ENCODE measurements around the gene PRSS56. TPM values are rescaled to one million over a fixed set of nuclear protein-coding genes. Genes with fewer than 3 reads are reported as not detected.

Gene PRSS56
- total and polyA plus RNA-seq, 2 of the 8 experiments (the other 6 are each of a cell fraction or from before 2014, with no cell fraction given) = 0.03 TPM; not detected in 1

DNA sequence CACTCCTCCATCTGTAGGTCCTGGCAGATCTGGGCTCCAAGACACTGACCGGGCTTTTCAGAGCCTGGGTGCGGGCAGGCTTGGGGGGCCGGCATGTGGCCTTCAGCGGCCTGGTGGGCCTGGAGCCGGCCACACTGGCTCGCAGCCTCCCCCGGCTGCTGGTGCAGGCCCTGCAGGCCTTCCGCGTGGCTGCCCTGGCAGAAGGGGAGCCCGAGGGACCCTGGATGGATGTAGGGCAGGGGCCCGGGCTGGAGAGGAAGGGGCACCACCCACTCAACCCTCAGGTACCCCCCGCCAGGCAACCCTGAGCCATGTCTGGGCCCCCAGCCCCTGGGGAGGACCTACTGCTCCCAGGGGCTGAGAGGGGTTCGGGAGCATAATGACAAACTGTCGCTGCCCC is 5.0 kb downstream of the PRSS56 start:
- no peak overlapping the region for H2AK5ac ChIP-seq (ENCODE audit: low read depth, low read length)
- peaks cover 0 to 22% (median 9%) of the 10 kb centered on the region in 4 experiments; a peak in 6 of 7 replicates for H3K4me1 ChIP-seq (replicated peaks in 1 of 4; ENCODE audit: control insufficient read depth in 3 of 4, insufficient read depth in 4 of 4, low read length in 3 of 4)
- no peak overlapping the region for H2BK15ac ChIP-seq (ENCODE audit: low read length)
- no peak overlapping the region for H3K56ac ChIP-seq (replicated peaks; ENCODE audit: insufficient read length, low read depth, low read length)
- no peak overlapping the region for H3K9ac ChIP-seq (replicated peaks in 1 of 4; ENCODE audit: extremely low read depth in 1 of 4, low read depth in 3 of 4, low read length in 3 of 4)
- no peak overlapping the region for H4K5ac ChIP-seq (ENCODE audit: insufficient read length, low read depth, low read length)
- peaks cover 3 to 4% of the 10 kb centered on the region in 2 experiments for H4K20me1 ChIP-seq (replicated peaks in 1 of 2; ENCODE audit: control insufficient read depth in 1 of 2, insufficient read depth in 2 of 2, low read length in 2 of 2)
- peaks cover 10% of the 10 kb centered on the region; the same call in 1 of the 2 replicates for H3K23me2 ChIP-seq (ENCODE audit: low read depth, low read length)
- H3K27me3 ChIP-seq (replicated peaks in 1 of 4; ENCODE audit: control insufficient read depth in 3 of 4, extremely low read depth in 1 of 4, insufficient read depth in 3 of 4, low read length in 3 of 4) = peaks cover 19 to 48% (median 37%) of the 10 kb centered on the region in 4 experiments
- no peak overlapping the region for H2BK120ac ChIP-seq (replicated peaks; ENCODE audit: low read depth, low read length)
- ChIA-PET CTCF (ENCODE audit: partially characterized antibody) (interaction anchor here (1.3 to 10.6 kb wide), 3 partner anchors 12 to 78 kb away, joined by 3 to 176 read pairs (median 21); no protein-coding TSS in a partner anchor), POLR2A (ENCODE audit: partially characterized antibody) (interaction anchor here (1.9 kb wide), 1 partner anchor 10 kb away, joined by 5 read pairs; no protein-coding TSS in a partner anchor)
- no peaks in the 10 kb centered on the region for H3K79me1 ChIP-seq (ENCODE audit: low read depth, low read length)
- H3K14ac ChIP-seq (ENCODE audit: insufficient read length) = no peak overlapping the region
- no peaks in the 10 kb centered on the region for H3K79me2 ChIP-seq (ENCODE audit: control insufficient read depth in 1 of 2, insufficient read depth in 2 of 2, low read length in 2 of 2)
- FAIRE-seq (no peak), DNase-seq (ENCODE audit: low read depth in 1 of 2, low spot score in 2 of 2) (no peak)
- no peak overlapping the region for H2BK20ac ChIP-seq (ENCODE audit: low read length)
- H3K18ac ChIP-seq (ENCODE audit: extremely low read depth, low read length) = no peak overlapping the region
- no peak overlapping the region for H2BK5ac ChIP-seq (ENCODE audit: low read depth, low read length)
- H3K27ac ChIP-seq (ENCODE audit: low read depth, low read length) = no peak overlapping the region
- H3K23ac ChIP-seq (ENCODE audit: insufficient read length) = no peak overlapping the region
- H2BK12ac ChIP-seq (ENCODE audit: low read depth, low read length) = no peak overlapping the region
- no peak overlapping the region for H4K91ac ChIP-seq (replicated peaks; ENCODE audit: insufficient read length, low read length)
- TF ChIP-seq SIRT6 (IDR thresholded peaks at IDR 0.05; ENCODE audit: low read length) (no peak), CEBPB (IDR thresholded peaks at IDR 0.05; ENCODE audit: low read depth, low read length) (no peak), TAF7 (optimal IDR thresholded peaks at IDR 0.05; ENCODE audit: borderline replicate concordance, low read depth, low read length) (no peak), EGR1 (IDR thresholded peaks at IDR 0.05; ENCODE audit: borderline replicate concordance, low read depth, low read length) (no peak), JUN (IDR thresholded peaks at IDR 0.05; ENCODE audit: low read depth, low read length) (no peak), CBX5 (IDR thresholded peaks at IDR 0.05; ENCODE audit: low read depth, low read length) (no peak), EP300 (IDR thresholded peaks at IDR 0.05; ENCODE audit: borderline replicate concordance in 1 of 2, low read depth in 2 of 2, low read length in 2 of 2) (no peak)
- TF ChIP-seq, protein P1, sequence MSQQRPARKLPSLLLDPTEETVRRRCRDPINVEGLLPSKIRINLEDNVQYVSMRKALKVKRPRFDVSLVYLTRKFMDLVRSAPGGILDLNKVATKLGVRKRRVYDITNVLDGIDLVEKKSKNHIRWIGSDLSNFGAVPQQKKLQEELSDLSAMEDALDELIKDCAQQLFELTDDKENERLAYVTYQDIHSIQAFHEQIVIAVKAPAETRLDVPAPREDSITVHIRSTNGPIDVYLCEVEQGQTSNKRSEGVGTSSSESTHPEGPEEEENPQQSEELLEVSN (IDR thresholded peaks at IDR 0.05) = no peak
- H3K4me2 ChIP-seq (ENCODE audit: insufficient read depth in 1 of 2, low read depth in 2 of 2, low read length in 2 of 2) = no peak overlapping the region
- no peak overlapping the region; the same call in 1 of the 2 replicates for H4K8ac ChIP-seq (ENCODE audit: extremely low read depth, insufficient read depth, low read length)
- no peak overlapping the region for H3K4ac ChIP-seq (replicated peaks; ENCODE audit: insufficient read length, low read depth, low read length)
- no peaks in the 10 kb centered on the region for H3K9me3 ChIP-seq (ENCODE audit: insufficient read depth in 2 of 2, low read depth in 1 of 2, low read length in 1 of 2)
- WGBS, 2 experiments (ENCODE audit: extremely low coverage in 1 of 2, insufficient coverage in 1 of 2, insufficient read length in 1 of 2, insufficient replicate concordance in 2 of 2, low coverage in 1 of 2, low lambda C conversion rate in 2 of 2, missing lambda C conversion rate in 1 of 2) = 78% methylated on average over 7 of the region's 14 CpGs; no CpG with 5 or more reads in 1 of the 2 experiments
- no peak overlapping the region for H2AFZ ChIP-seq (ENCODE audit: low read length)
- no peaks in the 10 kb centered on the region for H3K36me3 ChIP-seq (ENCODE audit: control insufficient read depth in 2 of 4, insufficient read depth in 4 of 4, low read length in 3 of 4)
- no peak overlapping the region for H3K4me3 ChIP-seq (ENCODE audit: extremely low read depth in 1 of 4, insufficient read depth in 2 of 4, low read depth in 3 of 4, low read length in 4 of 4)

All from H1 (cell line).